Neutrophil (primary cell): Measurements from ENCODE around the gene TPRA1.

Experiments
- H3K27ac ChIP-seq: fragments of 200-600 bp; sonication (generic); 2 replicates; pipeline ENCODE4 v1.5.1; 2016; ENCODE audit warnings: mild to moderate bottlenecking, moderate library complexity
- H3K27me3 ChIP-seq: fragments of 200-600 bp; sonication (generic); 2 replicates; pipeline ENCODE4 v1.6.0; 2016; ENCODE audit warnings: mild to moderate bottlenecking
- H3K36me3 ChIP-seq: fragments of 200-600 bp; sonication (generic); 2 replicates; pipeline ENCODE4 v1.5.1; 2017
- H3K4me1 ChIP-seq, 2 experiments: fragments of 200-600 bp in 1 of 2; sonication (generic) in 1 of 2; 1 replicate in 1 of 2; 2 replicates in 1 of 2; pipeline versions ENCODE4 v1.5.1 to v1.6.1; 2013 to 2016; ENCODE audit warnings: low read depth in 1 of 2, low read length in 1 of 2, mild to moderate bottlenecking in 1 of 2, moderate library complexity in 1 of 2; ENCODE audit not compliant: control insufficient read depth in 1 of 2, insufficient read depth in 1 of 2
- H3K4me3 ChIP-seq, 2 experiments: fragments of 200-600 bp in 1 of 2; sonication (generic) in 1 of 2; 1 replicate in 1 of 2; 2 replicates in 1 of 2; pipeline ENCODE4 v1.5.1; 2013 to 2016; ENCODE audit warnings: low read depth in 1 of 2, low read length in 1 of 2, mild to moderate bottlenecking in 1 of 2, moderate library complexity in 1 of 2
- H3K9me3 ChIP-seq: fragments of 200-600 bp; sonication (generic); 2 replicates; pipeline ENCODE4 v1.5.1; 2016
- CTCF ChIP-seq: fragments of 200-600 bp; sonication (generic); IDR thresholded peaks from 2 replicates; pipeline ENCODE4 v1.5.1; 2016; ENCODE audit warnings: antibody characterized with exemption

TPRA1 gene

GRCh38 chr3:127595303-127595702 lies 4.8 kb upstream of the TPRA1 start:
- no peak overlapping the region for H3K4me3 ChIP-seq
- no peak overlapping the region for H3K27ac ChIP-seq
- no peaks in the 10 kb centered on the region for H3K27me3 ChIP-seq
- H3K4me1 ChIP-seq: peaks cover 36 to 39% of the 10 kb centered on the region in 2 experiments
- no peaks in the 10 kb centered on the region for H3K36me3 ChIP-seq
- H3K9me3 ChIP-seq: no peaks in the 10 kb centered on the region
- TF ChIP-seq CTCF: no peak

- peak overlapping the region; percentile 15 to 44 for H3K4me3 ChIP-seq
- H3K27ac ChIP-seq: peak overlapping the region; percentile 94
- no peak for TF ChIP-seq CTCF
- H3K36me3 ChIP-seq: no peaks in the 10 kb centered on the region
- H3K27me3 ChIP-seq: no peaks in the 10 kb centered on the region
- no peaks in the 10 kb centered on the region for H3K9me3 ChIP-seq
- peaks cover 41 to 48% of the 10 kb centered on the region in 2 experiments for H3K4me1 ChIP-seq
Measured at GRCh38 chr3:127593178-127593577, 2.6 kb upstream of the TPRA1 start.

- Histone ChIP-seq H3K9me3 (no peaks in the 10 kb centered on the region), H3K36me3 (no peaks in the 10 kb centered on the region), H3K27ac (peak overlapping the region; percentile 94), H3K27me3 (no peaks in the 10 kb centered on the region), H3K4me3 (peak overlapping the region; percentile 92 to 95), H3K4me1 (peaks cover 36 to 41% of the 10 kb centered on the region in 2 experiments)
- peak; percentile 13 for TF ChIP-seq CTCF
Measured at GRCh38 chr3:127590282-127590592, 296 bp downstream of the TPRA1 start.

GRCh38 chr3:127589600-127590281 lies 792 bp downstream of the TPRA1 start:
- H3K27me3 ChIP-seq: no peaks in the 10 kb centered on the region
- H3K4me1 ChIP-seq: peaks cover 36 to 41% of the 10 kb centered on the region in 2 experiments
- H3K27ac ChIP-seq: peak overlapping the region; percentile 94
- H3K4me3 ChIP-seq: peak overlapping the region; percentile 92 to 95
- TF ChIP-seq CTCF: no peak
- H3K36me3 ChIP-seq: no peaks in the 10 kb centered on the region
- H3K9me3 ChIP-seq: no peaks in the 10 kb centered on the region

- Histone ChIP-seq H3K9me3 (no peaks in the 10 kb centered on the region), H3K4me3 (peak overlapping the region; percentile 92 to 95), H3K27ac (peak overlapping the region; percentile 94), H3K36me3 (no peaks in the 10 kb centered on the region), H3K4me1 (peaks cover 36 to 41% of the 10 kb centered on the region in 2 experiments), H3K27me3 (no peaks in the 10 kb centered on the region)
- no peak for TF ChIP-seq CTCF
Measured at GRCh38 chr3:127588806-127589577, 1.5 kb downstream of the TPRA1 start.
